Prostate gland (tissue), 2 donors: ENCODE data around the gene ETV6. TPM values are rescaled to one million over a fixed set of nuclear protein-coding genes. Genes with fewer than 3 reads are reported as not detected.

Experiments
- DNase-seq: peaks from one replicate; pipeline ENCODE4 v3.0.0-alpha.2; 2019; ENCODE audit warnings: low spot score
- H3K27ac ChIP-seq, 2 donors: fragments of 200-600 bp; sonication (generic); 2 replicates each; pipeline ENCODE4 v1.5.1; 2017 to 2019
- H3K27me3 ChIP-seq: fragments of 200-600 bp; sonication (generic); replicated peaks from 2 replicates; pipeline ENCODE4 v1.5.1; 2019; ENCODE audit not compliant: insufficient read depth
- H3K36me3 ChIP-seq, 2 donors: fragments of 200-600 bp; sonication (generic); 1 replicate in 1 of 2; 2 replicates in 1 of 2; pipeline versions ENCODE4 v1.5.1 to v1.8.1; 2017 to 2019
- H3K4me1 ChIP-seq: fragments of 200-600 bp; sonication (generic); replicated peaks from 2 replicates; pipeline ENCODE4 v1.5.1; 2019
- H3K4me3 ChIP-seq, 2 donors: fragments of 200-600 bp; sonication (generic); 2 replicates each; pipeline ENCODE4 v1.5.1; 2017 to 2019
- H3K9me3 ChIP-seq: fragments of 200-600 bp; sonication (generic); 2 replicates; pipeline ENCODE4 v1.5.1; 2017
- POLR2A ChIP-seq: fragments of 450-650 bp; IDR thresholded peaks from one replicate; pipeline ENCODE4 v1.6.1; 2016; ENCODE audit warnings: antibody characterized with exemption, mild to moderate bottlenecking
- POLR2AphosphoS5 ChIP-seq: sonication (generic); formaldehyde crosslinking; IDR thresholded peaks from one replicate; pipeline ENCODE4 v1.6.1; 2017; ENCODE audit warnings: antibody characterized with exemption
- WGBS: methylation state at CpG from one replicate; pipeline ENCODE4 v1.1.5; 2018; 5-methylcytosine and 5-hydroxymethylcytosine counted together
- intact Hi-C: fragments of 100-400 bp; cut with DNase I; formaldehyde crosslinking; loops from one replicate; pipeline ENCODE4 v1.14.2; 2022
- total RNA-seq, 2 donors: library from RNA; depleted of rRNA; stranded (reverse); fragments of >200 nt; gene quantifications; one replicate each; pipeline ENCODE4 v1.1.0, GENCODE V29; 2016
- TF ChIP-seq, protein P1 (sequence below), 4 experiments: fragments of 200-600 bp in 2 of 4; fragments of 450-650 bp in 2 of 4; sonication (generic) in 2 of 4; IDR thresholded peaks; 1 replicate in 3 of 4; 2 replicates in 1 of 4; pipeline ENCODE4 v1.5.1; 2016 to 2019; ENCODE audit warnings: antibody characterized with exemption in 4 of 4, mild to moderate bottlenecking in 2 of 4, moderate library complexity in 2 of 4

Gene ETV6
- total RNA-seq, 2 donors from 2014 or later: 26.7 to 33.6 TPM

DNA sequence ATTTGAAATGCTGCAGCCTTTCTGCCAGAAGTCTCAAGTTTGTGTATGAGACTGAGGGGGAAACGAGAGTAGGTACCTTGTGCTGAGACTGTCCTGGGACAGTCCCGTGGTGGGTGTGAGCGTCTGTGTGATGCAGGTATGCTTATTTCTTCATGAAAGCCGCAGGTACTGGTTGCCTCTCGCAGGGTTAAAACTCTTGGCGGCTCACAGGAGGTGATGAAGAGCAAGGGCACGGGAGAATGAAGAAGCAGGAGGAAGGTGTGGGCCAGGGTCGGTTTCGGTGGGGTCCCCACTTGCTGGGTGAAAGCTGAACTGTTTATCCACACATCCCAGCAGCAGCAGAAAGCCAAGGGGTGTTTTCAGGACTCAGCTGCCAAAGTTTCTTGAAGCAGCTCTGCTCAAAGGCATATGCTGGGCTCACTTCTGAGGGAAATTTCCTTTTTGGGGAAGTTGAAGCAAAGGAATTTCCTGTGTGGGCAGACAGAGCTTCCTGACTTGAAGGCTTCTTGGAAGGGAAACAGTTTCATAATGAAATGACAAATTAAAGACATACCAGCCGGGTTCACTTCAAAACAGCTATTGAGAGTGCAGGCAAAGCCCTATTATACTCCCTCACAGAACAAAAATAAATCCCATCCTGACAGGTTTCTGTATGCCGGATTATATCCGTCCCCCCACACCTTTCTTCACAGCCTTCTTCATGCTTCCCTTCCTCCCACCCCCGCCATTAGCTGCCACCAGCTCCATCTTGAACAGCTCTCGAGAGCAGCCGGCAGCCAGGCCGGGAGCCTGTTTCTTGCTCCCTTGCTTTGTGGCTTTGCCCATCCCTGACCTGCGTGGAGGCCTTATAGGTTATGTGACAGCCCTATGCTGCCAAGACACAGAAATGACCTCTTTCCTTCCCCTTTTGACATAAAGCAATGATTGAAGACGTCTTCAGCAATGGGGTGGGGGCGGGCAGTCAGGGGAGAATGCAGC is 116.6 kb downstream of the ETV6 start:
- Histone ChIP-seq H3K9me3 (no peaks in the 10 kb centered on the region), H3K27me3 (no peaks in the 10 kb centered on the region), H3K4me3 (no peak overlapping the region), H3K27ac (peak overlapping the region; percentile 60 to 63), H3K4me1 (no peaks in the 10 kb centered on the region), H3K36me3 (no peaks in the 10 kb centered on the region)
- intact Hi-C loops: loop anchor here (5.0 kb wide), 1 partner anchor 114 kb away; no protein-coding TSS in a partner anchor
- TF ChIP-seq, protein P1, sequence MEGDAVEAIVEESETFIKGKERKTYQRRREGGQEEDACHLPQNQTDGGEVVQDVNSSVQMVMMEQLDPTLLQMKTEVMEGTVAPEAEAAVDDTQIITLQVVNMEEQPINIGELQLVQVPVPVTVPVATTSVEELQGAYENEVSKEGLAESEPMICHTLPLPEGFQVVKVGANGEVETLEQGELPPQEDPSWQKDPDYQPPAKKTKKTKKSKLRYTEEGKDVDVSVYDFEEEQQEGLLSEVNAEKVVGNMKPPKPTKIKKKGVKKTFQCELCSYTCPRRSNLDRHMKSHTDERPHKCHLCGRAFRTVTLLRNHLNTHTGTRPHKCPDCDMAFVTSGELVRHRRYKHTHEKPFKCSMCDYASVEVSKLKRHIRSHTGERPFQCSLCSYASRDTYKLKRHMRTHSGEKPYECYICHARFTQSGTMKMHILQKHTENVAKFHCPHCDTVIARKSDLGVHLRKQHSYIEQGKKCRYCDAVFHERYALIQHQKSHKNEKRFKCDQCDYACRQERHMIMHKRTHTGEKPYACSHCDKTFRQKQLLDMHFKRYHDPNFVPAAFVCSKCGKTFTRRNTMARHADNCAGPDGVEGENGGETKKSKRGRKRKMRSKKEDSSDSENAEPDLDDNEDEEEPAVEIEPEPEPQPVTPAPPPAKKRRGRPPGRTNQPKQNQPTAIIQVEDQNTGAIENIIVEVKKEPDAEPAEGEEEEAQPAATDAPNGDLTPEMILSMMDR (IDR thresholded peaks at IDR 0.05): no peak
- no peak for TF ChIP-seq POLR2A
- peak; percentile 14 for TF ChIP-seq POLR2AphosphoS5
- DNase-seq: no peak
- 44% methylated on average over 19 of the region's 19 CpGs for WGBS

DNA sequence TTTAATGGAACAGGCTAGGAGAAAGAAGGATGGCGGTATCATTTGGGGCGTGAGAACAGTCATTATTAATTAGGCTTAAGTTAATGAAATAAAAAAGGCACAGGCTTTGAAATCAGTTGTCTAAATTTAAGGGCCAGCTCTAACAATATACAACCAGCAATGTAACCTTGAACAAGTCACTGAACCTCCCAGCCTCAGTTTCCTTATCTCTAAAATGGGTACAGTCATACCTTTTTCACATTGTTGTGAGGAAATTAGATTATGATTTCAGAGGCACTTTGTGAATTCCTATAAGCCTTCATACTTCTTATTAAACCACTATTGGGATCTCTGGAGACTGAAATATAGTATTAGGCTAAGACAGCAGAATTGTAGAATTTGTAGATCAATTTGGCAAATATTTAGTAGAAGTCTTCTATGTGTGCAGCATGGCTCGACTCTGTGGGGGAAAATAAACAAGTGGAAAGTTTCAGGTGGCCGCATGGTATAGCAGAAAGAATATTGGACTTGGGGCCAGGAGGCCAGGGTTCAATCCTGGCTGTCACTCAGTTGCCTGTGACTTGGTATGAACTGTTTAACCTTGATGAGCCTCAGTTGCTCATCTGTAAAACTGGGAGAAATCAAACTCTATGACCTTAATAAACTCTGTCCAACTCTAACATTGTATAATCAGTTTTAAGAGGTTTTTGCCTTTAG is 117.7 kb downstream of the ETV6 start:
- DNase-seq: no peak
- H3K4me3 ChIP-seq: no peak overlapping the region
- H3K27me3 ChIP-seq: no peaks in the 10 kb centered on the region
- TF ChIP-seq POLR2AphosphoS5 (no peak), POLR2A (no peak)
- TF ChIP-seq, protein P1 (IDR thresholded peaks at IDR 0.05): no peak
- no peaks in the 10 kb centered on the region for H3K36me3 ChIP-seq
- intact Hi-C loops: loop anchor here (5.0 kb wide), 1 partner anchor 115 kb away; no protein-coding TSS in a partner anchor
- no peaks in the 10 kb centered on the region for H3K4me1 ChIP-seq
- WGBS: 83% methylated on average over 4 of the region's 4 CpGs
- H3K9me3 ChIP-seq: no peaks in the 10 kb centered on the region
- peak overlapping the region; percentile 60 to 63 for H3K27ac ChIP-seq

DNA sequence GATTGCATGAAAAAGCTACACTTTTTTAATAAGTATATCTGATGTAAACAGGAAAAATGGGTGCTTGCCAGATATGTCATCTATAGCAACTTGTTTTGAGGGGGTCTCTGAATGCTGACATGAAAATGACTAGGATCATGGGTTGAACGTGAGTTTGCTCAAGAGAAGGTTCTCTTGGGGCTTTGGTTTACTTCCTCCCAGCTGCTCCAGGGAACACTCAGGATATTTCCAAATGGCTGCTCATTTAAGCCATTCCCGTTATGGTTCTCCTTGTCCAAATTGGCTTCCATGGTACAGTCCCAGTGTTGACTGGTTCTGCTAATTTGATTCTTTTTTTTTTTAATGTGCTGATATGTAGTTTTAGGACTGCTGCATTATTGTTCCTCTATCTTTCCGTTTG is 118.3 kb downstream of the ETV6 start:
- Histone ChIP-seq H3K9me3 (no peaks in the 10 kb centered on the region), H3K4me1 (no peaks in the 10 kb centered on the region), H3K27me3 (no peaks in the 10 kb centered on the region), H3K36me3 (no peaks in the 10 kb centered on the region), H3K4me3 (no peak overlapping the region), H3K27ac (no peak overlapping the region)
- 76% methylated on average over 3 of the region's 3 CpGs for WGBS
- no peak for DNase-seq
- no peak for TF ChIP-seq POLR2AphosphoS5
- no peak for TF ChIP-seq POLR2A
- TF ChIP-seq, protein P1 (IDR thresholded peaks at IDR 0.05): no peak
- intact Hi-C loops: loop anchor here (5.0 kb wide), 1 partner anchor 115 kb away; no protein-coding TSS in a partner anchor

DNA sequence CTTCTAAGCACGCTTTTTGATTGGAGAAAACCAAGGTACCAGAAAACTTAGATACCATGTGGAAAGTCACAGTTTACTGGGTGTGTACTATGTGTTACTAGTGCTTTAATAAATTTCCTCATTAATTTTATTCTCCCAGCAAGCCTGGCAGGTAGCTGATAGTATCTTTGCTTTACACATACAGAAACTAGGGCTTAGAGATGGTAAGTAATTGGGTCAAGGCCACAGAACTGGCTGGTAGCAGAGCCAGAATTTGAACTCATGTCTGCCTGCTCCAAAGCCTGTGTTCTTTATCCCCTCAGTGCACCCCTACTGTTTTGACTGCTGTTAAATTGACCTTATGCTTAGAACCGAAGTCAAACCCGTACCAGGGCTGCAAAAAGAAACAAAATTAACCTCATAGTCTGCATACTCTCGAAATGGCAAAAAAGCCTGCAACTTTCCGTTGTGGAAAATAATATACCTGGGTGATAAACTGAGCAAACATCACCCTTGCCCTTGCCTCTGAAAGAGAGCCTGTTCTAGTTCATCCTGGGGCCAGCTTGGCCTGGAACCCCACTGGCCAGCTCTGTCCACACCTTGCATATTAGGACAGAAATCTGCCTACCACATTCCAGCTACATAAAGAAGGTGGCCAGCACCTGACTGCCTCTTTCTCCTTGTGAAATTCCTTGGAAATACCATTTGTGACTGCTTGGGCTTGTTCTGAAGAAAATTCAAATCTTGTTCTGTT is 118.9 kb downstream of the ETV6 start:
- Histone ChIP-seq H3K27ac (no peak overlapping the region), H3K4me1 (no peaks in the 10 kb centered on the region), H3K27me3 (no peaks in the 10 kb centered on the region), H3K9me3 (no peaks in the 10 kb centered on the region), H3K4me3 (no peak overlapping the region), H3K36me3 (no peaks in the 10 kb centered on the region)
- TF ChIP-seq POLR2AphosphoS5: no peak
- TF ChIP-seq POLR2A: no peak
- TF ChIP-seq, protein P1 (IDR thresholded peaks at IDR 0.05): no peak
- DNase-seq: no peak
- 81% methylated on average over 5 of the region's 5 CpGs for WGBS
- intact Hi-C loops: loop anchor here (5.0 kb wide), 1 partner anchor 116 kb away; no protein-coding TSS in a partner anchor
